Erythroblast (primary cell): ENCODE data around the gene ZBTB7A.

Experiments
- GATA1 ChIP-seq: IDR thresholded peaks from 2 replicates; pipeline ENCODE4 v1.6.1; 2011; ENCODE audit warnings: low read depth, mild to moderate bottlenecking, control low read depth, low read length, moderate library complexity
- POLR2A ChIP-seq: IDR thresholded peaks from 2 replicates; pipeline ENCODE4 v1.6.1; 2011; ENCODE audit warnings: mild to moderate bottlenecking, low read length

- no peak for TF ChIP-seq POLR2A
- no peak for TF ChIP-seq GATA1
These were observed 51.9 kb downstream of the ZBTB7A start for GRCh38 chr19:4014541-4015491.
